RWPE1 (cell line): ENCODE results near the gene WASF3.
A peak's percentile ranks its signal among the peaks of the same experiment; 100 is the strongest.

Experiments
- CTCF ChIA-PET: fragments of 350-600 bp; sonication (Branson Sonifier 250); formaldehyde crosslinking; extraction: SDS; loops from one replicate; lab custom pipeline; 2021; lab: Yijun Ruan, JAX
- POLR2A ChIA-PET: fragments of 400-600 bp; formaldehyde crosslinking; extraction: SDS; loops from one replicate; lab custom pipeline; 2020; ENCODE audit warnings: antibody characterized with exemption; ENCODE audit not compliant: low non-redundant PET; lab: Yijun Ruan, JAX
- DNase-seq: peaks from one replicate; pipeline ENCODE4 v3.0.0; 2012; ENCODE audit warnings: low spot score
- H3K27ac ChIP-seq: fragments of 450-650 bp; 2 replicates; pipeline ENCODE4 v1.5.1; 2017
- TF ChIP-seq, protein P1 (sequence below): fragments of 450-650 bp; conservative IDR thresholded peaks from 2 replicates; pipeline ENCODE4 v1.5.1; 2017; ENCODE audit warnings: low read depth, mild to moderate bottlenecking

Gene WASF3

DNA sequence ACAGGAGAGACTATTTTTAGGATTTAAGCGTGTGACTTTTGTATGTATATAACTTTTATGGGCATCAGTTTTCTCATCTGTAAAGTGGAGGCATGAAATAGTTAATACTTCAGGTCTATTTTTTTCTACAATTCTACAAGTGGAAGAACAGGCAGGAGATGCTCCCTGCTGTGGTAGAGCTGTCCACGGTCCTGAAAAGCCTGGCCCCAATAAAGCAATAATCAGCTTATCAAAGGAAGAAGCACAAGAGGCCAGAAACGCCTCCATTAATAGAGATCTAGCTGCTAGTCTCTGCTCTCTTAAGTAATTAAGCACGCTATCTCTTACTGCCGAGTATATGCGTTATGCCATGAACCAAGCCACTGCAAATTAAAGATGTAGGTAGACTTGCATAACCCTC, 28.0 kb upstream of the WASF3 start:
- DNase-seq: peak; percentile 39
- no peak overlapping the region for H3K27ac ChIP-seq
- TF ChIP-seq, protein P1, sequence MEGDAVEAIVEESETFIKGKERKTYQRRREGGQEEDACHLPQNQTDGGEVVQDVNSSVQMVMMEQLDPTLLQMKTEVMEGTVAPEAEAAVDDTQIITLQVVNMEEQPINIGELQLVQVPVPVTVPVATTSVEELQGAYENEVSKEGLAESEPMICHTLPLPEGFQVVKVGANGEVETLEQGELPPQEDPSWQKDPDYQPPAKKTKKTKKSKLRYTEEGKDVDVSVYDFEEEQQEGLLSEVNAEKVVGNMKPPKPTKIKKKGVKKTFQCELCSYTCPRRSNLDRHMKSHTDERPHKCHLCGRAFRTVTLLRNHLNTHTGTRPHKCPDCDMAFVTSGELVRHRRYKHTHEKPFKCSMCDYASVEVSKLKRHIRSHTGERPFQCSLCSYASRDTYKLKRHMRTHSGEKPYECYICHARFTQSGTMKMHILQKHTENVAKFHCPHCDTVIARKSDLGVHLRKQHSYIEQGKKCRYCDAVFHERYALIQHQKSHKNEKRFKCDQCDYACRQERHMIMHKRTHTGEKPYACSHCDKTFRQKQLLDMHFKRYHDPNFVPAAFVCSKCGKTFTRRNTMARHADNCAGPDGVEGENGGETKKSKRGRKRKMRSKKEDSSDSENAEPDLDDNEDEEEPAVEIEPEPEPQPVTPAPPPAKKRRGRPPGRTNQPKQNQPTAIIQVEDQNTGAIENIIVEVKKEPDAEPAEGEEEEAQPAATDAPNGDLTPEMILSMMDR: no peak
- CTCF ChIA-PET: no interaction called here
- POLR2A ChIA-PET: no interaction called here

DNA sequence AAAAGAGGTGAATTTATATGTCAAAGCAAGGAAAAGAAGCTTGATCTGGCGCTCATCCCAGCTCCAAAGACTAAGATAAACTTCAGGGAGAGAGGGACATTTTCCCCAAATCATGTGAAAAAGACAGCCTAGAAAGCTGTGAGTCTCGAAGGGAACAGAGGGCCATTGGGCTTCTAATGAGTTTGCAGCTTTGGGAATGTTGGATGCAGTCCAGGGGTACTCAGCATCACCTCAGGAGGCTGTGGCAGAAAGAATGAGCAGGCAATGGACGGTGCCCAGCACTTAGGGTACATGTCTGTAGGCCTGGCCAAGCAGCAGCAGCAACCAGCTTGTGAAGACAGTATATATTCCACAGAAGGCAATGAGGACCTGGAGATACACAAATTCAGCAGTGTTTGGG, 25.7 kb upstream of the WASF3 start:
- H3K27ac ChIP-seq: no peak overlapping the region
- no peak for DNase-seq
- ChIA-PET CTCF (no interaction called here), POLR2A (no interaction called here)
- TF ChIP-seq, protein P1: no peak

DNA sequence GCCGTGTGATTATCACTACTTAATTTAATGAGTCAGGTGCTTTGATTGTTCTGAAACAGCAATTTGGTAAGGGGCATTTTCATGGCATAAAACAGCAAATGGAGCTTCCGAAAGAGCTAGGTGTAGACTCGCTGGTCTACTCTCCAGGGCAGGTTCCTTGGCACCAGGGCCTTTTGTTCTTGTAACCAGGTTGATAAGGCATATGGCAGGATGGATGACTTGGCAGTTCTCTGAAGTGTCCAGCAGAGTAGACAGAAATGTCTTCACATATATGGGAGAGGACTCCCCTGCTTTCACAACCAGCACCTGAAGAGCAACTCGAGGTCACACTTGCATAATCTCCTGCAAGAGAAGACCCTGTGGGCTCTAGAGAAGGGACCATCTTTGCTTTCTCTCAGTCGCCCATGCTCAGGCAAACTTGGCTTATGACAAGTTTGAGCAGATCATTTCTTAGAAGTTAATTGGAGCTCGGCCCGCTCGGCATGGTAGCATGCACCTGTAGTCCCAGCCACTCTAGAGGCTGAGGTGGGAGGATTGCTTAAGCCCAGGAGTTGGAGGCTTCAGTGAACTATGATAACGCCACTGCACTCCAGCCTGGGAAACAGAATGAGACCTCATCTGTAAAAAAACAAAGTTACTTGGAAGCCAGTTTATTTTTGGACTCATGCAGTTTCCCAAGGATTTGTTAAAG, 23.3 kb upstream of the WASF3 start:
- no peak overlapping the region for H3K27ac ChIP-seq
- TF ChIP-seq, protein P1: no peak
- DNase-seq: no peak
- POLR2A ChIA-PET: no interaction called here
- CTCF ChIA-PET: no interaction called here

DNA sequence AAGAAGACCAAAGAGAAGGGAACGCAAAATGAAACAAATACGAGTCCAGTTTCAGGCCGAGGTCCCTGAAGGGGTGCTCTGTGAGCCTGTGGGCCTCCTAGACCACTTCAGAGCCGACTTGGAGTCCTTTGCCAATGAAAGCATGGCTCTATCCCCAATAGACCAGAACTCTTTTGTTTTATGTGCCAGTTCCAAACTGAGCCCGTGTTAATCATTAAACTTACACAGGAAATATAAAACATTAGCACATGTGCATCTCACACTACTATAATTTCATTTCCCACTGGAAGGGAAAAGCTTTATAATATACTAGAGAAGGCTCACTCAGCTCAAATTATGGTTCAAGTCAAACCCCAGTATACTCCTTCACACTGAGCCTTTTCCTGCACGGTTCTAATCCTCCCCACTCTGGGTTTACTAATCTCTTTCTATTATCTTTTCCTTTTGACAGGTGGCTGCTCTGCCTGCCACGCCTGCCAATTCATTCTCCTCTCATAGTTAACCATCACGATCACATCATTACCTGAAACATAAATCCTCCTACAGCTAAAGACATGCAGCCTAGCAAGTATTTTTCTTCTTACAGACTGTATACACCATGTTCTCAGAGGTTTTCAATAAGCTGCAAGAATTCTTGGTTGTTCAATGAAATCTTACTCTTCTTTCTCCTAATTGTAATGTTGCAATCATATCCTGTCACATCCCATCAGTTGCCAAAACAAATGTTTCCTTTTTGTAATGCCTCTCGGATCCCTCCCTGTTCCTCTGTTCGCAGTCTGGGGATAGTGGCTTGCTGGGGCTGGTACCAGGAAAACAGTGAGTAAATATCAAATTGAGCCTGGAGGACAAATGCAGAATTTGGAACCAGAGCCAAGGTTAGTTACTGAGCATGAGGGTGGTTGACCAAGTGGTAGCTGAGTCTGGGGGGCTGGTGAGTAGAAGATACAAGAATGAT, 18.8 kb upstream of the WASF3 start:
- H3K27ac ChIP-seq: no peak overlapping the region
- CTCF ChIA-PET: no interaction called here
- POLR2A ChIA-PET: no interaction called here
- no peak for DNase-seq
- TF ChIP-seq, protein P1: no peak

DNA sequence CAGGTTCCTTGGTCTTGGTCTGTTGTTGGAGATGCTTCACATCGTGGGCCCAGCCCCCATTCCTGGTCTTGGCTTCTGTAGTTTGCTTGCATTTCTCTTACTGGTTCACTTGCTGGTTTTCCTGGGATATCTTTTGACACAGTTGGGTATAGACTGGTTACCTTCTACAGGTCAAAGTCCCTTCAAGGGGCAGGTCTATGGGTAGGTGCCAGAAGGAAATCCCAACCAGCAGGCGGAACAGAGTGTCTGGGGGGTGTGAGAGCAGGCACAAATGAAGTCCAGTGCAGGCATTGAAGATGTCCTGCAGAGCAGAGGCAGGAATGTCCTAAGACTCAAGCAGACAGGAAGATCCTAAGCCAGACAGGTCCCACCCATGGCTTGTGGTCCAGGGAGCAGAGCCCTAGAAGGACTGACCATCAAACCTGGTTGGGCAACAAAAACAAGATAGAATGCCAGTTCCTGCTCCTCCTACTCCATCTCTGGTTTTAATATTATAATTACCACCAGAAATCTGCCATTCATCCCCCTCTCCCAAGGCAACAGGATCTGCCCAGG, 17.7 kb upstream of the WASF3 start:
- no peak overlapping the region for H3K27ac ChIP-seq
- CTCF ChIA-PET: no interaction called here
- DNase-seq: no peak
- POLR2A ChIA-PET: no interaction called here
- TF ChIP-seq, protein P1: no peak

DNA sequence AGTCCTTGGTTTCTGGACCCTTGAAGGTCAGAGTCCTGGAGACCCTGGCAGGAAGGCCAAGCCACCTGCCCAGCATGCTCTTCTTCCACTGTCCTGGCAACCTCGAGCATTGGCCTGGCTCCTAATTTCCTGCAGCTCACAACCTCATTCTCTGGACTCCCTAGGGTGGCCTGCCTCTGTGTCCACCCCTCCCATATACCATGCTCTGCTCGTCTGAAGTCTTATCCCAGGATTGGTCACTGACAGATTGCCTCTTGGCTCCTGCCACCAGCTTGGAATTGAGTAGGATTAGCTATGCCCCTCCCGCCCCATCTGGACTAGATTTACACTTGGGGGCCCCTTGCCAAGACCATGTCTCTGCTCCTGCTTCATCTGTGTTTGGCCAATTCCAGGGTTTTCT, 17.1 kb upstream of the WASF3 start:
- no peak overlapping the region for H3K27ac ChIP-seq
- no peak for DNase-seq
- POLR2A ChIA-PET: no interaction called here
- TF ChIP-seq, protein P1: no peak
- CTCF ChIA-PET: no interaction called here
